Testis (tissue), 2 donors: Measurements from ENCODE around the gene TMEM54.

Source experiments
- POLR2A ChIP-seq: fragments of 450-650 bp; IDR thresholded peaks from one replicate; pipeline ENCODE4 v1.6.1; 2017; ENCODE audit warnings: antibody characterized with exemption, mild to moderate bottlenecking, moderate library complexity
- TF ChIP-seq, protein P1 (sequence below), 3 experiments: fragments of 450-650 bp in 2 of 3; fragments of 200-600 bp in 1 of 3; sonication (generic) in 1 of 3; IDR thresholded peaks; one replicate each; pipeline ENCODE4 v1.5.1; 2016 to 2019; ENCODE audit warnings: antibody characterized with exemption in 3 of 3, mild to moderate bottlenecking in 2 of 3, moderate library complexity in 1 of 3

DNA sequence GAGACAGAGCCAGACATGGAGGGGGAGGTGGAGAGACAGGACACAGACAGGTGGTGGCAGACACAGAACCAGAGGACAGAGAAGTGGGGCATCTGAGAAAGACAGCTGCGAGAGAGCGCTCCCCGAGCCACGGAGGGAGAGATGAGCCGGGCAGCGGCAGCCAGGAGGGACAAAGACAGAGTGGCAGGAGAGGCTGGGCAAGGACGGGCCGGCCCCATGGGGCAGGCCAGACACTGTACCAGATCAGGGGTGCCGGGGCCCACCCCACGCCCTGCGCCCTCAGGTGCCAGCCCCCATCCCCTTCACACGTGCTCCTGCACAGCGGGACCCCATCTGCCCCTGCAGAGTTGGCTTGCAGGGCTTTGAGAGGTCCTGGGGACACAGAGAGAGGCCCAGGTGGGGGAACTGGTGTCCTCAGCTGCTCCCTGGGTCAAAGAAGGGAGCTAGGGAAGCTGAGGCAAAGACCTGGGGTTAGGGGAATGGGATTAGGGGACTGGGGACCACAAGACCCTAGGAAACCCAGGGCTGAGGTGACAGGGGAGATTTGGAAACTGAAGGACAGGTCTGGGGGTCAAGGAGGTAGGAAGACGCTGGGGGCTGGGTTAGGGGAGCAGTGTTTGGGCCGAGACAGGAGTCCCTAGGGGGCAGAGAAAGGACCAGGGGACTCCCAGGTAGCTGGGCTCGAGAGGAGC lies 31.1 kb downstream of the TMEM54 start:
- TF ChIP-seq, protein P1, sequence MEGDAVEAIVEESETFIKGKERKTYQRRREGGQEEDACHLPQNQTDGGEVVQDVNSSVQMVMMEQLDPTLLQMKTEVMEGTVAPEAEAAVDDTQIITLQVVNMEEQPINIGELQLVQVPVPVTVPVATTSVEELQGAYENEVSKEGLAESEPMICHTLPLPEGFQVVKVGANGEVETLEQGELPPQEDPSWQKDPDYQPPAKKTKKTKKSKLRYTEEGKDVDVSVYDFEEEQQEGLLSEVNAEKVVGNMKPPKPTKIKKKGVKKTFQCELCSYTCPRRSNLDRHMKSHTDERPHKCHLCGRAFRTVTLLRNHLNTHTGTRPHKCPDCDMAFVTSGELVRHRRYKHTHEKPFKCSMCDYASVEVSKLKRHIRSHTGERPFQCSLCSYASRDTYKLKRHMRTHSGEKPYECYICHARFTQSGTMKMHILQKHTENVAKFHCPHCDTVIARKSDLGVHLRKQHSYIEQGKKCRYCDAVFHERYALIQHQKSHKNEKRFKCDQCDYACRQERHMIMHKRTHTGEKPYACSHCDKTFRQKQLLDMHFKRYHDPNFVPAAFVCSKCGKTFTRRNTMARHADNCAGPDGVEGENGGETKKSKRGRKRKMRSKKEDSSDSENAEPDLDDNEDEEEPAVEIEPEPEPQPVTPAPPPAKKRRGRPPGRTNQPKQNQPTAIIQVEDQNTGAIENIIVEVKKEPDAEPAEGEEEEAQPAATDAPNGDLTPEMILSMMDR (IDR thresholded peaks at IDR 0.05) = no peak
- no peak for TF ChIP-seq POLR2A
